GM18858 (cell line): Measurements from ENCODE around the gene MORN5.

Source experiments
- ATAC-seq: cut with Tn5 transposase; IDR thresholded peaks from one replicate; pipeline ENCODE4 v1.9.1; 2021; ENCODE audit not compliant: unreplicated experiment

The MORN5 gene

DNA sequence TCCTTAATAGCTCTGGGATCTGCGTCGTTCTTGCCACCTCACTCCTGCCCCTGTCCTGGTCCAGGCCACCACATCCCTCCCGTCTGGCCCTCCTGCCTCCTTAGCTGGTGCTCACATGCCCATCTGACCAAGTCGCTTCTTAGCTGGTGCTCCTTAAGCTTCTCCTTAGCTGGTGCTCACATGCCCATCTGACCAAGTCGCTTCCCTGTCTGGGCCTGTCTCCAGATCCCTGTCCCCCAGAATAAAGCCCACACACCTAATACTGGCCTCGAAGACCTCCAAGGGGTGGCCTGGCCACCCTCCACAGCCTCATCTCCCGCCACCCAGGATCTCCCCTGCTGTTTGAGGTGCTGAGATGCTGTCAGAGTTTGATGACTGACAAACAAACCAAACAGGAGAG, 35.2 kb upstream of the MORN5 start:
- ATAC-seq = no peak

GRCh38 chr9:122125158-122125508, 34.6 kb upstream of the MORN5 start:
- ATAC-seq = peak; percentile 72

DNA sequence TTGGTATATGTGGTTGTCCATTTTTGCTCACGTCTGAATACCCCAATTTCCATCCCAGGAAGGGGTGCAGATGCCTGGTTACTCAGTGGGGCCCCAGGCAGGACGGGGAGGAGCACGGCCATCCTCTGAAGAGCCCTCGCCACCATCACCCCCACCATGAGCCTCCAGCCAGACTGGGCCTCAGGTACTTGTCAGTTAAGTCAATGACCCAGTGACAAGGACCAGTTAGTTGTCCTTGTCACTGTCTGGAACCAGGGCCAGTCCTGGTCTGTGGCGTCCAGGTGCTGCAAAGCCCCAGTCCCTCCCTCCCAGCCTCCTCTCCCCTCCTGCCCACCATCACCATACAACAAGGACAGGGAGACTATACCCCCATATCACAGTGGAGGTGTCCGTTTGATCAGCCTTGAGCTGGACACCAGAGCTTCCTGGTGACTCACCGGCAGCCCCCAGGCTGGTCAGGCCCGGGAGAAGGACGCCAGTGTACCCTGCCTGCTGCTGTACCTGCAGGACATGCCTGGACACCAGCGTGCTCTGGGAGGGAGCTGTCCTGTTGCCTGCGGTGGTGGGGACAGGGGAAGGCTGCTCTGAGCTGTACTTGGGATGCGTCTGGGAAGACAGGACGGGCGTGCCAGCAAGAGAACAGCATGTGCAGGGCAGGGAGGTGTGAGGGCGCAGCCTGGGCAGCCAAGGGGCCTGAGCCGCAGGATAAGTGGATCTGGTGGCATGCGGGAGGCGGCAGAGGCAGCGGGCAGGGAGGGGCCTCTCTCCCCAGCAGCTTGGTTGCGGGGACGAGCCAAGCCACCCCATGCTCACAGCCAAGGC, 34.0 kb upstream of the MORN5 start:
- no peak for ATAC-seq

GRCh38 chr9:122126331-122127261, 33.1 kb upstream of the MORN5 start:
- ATAC-seq = no peak

DNA sequence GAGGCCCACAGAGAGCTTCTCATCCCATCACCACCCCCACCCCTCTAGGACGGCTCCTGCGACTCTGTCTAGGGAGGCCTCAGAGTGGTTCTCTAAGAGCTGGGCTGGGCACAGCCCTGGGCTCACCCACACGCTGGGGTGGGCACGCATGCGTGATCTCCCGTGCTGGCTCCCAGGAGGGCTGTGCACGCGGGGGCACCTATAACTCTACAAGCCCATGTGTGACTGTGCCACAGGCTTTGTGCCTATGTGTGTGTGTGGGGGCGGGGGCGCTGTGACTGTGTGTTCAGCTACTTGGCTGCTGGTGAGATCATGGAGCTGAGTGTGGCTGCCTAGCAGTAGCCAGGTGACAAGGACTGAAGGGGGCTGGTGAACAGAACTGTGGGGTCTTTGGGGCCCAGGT, 32.3 kb upstream of the MORN5 start:
- no peak for ATAC-seq

DNA sequence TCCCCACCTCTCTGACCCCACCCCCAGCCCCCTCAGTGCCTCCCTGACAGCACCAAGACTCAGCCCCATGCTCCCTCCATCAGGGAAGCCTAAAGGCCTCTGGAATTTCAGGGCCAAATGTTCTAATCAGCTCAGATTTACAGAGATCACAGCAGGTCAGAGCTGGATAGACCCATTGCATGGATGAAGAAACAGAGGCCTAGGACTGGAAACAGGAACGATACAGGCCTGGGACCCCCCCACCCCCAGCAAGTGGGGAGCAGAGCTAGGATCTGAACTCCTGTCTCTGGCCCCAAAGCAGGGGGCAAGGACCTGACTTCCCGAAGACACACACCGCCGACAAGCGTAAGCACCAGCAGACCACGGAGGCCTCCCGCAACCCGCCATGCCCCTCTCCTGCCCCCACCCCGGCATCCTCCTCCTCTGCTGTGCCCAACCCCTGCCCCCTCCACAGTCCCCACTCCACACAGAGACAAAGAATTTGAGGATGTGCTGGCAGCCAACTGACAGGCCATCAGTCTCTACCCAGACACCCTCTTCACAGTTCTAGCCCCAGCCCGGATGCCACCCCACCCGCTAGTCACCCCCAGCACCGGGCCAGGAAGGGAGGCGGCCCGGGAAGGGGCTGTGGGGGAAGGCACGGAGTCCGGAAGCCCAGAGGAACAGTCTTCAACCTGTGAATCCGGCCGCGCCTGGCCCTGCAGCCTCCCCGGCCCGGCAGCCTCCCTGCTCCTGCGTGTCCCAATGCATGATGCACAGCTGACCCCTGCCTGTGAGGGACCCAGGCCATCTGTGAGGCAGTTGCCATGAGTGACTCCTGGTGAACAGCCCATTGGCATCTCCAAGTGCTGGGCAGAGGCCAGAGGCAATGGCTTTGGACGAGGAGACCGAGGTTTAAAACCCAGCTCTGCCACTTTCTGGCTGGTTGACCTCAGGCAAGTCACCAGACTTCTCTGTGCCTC, 31.4 kb upstream of the MORN5 start:
- ATAC-seq = no peak

DNA sequence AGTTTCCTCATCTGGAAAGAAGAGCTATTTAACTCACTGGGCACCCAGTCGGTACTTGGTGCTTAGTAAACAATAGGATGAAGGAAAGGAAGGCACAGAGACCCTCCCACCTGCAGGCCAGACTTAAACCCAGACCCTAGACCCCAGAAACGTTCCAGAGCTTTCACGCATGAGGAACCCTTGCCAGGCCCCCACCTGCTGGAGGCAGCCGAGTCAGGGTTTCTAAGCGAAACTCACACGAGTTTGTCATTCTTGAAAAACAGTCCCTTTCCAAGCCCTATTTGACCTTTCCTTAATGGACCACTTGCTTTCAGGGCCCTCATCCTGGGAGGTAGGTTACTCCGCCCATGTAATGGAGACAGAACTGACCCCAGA, 30.8 kb upstream of the MORN5 start:
- no peak for ATAC-seq

DNA sequence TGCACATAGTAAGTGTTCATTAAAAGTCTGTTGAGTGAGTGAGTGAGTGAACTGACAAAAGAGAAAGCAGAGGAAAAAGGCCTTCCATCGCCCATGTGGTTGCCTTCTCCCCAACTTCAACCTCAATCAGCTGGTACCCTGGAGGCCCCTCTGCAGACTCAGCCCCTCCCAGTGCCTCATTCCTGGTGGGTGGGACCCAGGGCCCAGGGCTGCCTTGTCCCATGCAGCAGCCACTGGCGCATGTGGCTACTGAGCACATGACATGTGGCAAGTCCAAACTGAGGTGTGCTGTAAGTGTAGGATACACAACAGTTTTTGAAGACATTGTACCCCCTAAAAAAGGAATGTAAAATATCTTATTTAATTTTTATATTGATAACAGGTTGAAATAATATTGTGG, 29.7 kb upstream of the MORN5 start:
- ATAC-seq = no peak

DNA sequence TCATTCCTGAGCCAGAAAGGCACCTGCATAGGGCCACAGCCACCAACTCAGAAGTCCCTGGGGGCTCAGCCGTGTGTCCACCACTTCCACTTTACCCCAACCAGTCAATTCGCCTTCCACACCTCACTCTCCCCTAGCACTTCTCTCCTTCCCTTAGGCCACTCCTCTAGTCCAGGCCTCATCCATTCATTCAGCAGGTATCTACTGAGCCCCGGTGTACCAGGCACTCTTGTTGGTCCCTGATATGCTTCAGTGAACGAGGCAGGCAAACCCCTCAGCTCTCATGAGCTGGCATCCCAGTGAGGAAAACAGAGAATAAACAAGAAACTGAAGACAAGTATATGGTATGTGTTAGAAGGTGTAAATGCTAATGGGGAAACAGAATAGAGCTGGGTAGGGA, 28.9 kb upstream of the MORN5 start:
- no peak for ATAC-seq

DNA sequence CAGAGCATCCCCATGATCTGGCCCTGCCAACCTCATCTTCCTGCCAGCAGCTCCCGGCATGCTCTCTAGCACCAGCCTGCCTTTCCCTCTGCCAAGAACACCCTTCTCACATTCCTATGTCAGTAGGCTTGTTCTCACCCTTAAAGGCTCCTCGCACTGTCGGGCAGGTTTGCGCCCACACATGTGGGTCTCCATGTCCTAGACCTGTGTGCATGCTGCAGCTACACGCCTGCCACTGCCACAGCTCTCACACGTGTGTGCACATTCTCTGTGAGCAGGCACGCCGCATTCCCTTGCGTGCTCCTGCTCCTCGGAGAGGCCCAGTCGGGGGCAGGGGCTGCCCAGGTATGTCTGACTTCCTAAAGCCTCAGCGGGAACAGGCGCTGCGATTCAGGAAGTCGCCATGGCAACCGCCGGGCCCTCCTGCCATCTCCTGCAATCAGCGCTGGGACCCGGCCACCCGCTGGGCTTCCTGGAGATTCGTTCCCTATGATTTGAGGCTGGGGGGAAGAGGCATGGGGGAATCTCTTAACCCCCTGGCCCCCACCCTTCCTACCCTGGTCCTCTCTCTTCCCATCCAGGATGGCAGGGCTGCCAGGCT, 28.2 kb upstream of the MORN5 start:
- no peak for ATAC-seq

DNA sequence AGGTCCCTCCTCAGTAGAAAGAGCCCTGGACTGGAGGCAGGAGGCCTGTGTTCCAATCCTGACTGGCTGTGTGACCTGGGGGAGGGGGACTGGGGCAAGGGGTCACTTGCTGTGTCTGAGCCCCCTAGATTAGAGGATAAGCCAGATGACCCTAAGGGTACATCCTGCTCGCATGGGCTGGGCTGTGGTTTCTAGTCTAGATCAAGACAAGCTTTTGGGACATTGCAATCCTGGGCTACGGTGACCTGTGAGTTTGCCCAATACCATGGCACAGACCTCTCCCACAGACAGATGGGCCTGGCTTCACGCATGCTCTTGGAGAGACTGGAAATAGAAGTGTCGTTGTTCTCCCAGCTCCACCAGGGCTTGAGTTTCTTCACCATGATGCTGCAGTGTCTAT, 27.2 kb upstream of the MORN5 start:
- no peak for ATAC-seq

DNA sequence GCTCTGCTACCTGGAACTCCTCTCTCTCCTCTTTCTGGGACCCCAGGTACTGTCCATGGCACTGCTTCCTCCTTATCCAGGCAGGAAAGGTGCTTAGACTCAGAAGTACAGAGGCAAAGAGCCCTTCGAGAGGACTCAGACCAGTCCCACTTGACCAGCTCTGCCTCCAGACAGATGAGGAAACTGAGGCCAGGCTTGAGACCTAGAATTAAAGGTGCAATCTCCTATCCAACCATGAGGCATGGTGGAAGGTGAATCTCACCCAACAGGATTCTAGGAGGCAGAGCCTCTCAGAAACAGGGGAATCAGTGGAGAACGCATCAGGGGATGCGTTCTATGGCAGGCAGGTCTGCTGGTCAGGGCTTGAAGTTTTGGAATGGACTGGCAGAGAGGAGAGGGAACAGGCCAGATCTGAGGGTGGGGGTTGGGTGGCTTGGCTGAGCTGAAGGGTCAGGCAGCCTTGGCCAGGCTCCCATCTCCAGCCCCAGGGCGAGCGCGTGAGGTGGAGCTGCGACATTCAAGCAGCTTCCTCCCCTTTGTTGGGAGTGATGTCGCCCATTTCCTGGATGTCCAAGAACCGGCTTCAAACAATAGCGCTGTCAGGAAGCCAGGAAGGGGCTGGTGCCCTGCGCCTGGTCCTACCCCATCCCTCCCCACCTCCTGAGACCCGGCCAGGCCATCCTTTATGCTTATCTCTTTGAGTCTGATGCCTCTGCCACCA, 26.3 kb upstream of the MORN5 start:
- ATAC-seq = no peak

DNA sequence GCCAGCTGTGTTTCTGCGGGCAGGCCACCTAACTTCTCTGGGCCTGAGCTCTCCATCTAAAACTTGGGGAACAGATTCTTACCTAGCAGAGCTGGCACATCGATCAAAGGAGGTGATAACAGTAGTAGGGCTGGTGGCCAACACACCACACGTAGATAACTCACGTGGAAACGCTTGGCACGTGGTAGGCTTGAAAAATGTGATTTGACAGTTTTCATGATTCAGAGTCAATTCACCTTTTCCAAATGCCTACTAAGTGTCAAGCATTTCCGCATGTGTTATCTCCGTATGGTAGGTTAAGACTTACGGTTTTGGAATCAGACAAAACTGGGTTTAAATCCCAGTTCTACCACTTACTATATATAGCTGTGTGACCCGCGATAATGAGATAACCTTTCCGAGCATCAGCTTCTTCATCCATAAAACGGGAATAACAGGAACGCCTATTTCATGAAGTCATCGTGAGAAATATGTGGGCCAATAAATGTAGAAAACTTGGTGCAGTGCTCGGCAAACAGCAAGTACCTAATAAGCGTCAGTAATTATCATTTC, 25.6 kb upstream of the MORN5 start:
- ATAC-seq = no peak

DNA sequence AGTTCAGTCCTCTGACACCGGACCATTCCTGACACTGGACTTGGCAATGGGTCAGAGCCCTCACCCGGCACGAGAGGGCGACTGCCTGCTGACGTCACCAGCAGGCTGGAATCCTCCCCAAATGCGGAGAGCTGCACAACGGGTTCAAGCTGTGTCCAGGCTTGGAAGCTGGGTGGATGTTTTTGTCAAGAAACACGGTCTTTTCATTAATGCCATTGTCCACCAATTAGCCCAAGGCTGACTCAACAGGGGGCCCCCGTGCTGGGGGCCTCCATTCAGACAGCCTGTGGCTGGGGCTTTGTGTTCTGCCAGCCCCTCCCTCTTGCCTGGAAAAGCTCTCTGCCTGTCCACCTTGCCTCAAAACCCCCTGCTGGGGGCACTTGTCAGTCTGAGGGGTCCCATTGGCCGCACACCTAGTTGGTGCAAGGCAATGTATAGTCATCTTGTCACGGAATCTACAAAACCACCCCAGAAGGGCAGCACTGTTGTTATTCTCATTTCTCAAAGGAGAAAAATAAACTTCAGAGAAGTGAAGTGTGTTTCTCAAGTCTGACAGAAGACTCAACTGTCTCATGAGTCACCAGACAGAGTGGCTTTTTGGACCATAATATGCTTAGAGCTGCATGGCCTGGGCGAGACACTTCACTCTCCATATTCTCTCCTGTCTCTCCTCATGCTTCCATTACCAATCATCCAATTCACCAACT, 24.7 kb upstream of the MORN5 start:
- ATAC-seq = no peak

- ATAC-seq = no peak
Observed at GRCh38 chr9:122135529-122135859, 24.2 kb upstream of the MORN5 start.

DNA sequence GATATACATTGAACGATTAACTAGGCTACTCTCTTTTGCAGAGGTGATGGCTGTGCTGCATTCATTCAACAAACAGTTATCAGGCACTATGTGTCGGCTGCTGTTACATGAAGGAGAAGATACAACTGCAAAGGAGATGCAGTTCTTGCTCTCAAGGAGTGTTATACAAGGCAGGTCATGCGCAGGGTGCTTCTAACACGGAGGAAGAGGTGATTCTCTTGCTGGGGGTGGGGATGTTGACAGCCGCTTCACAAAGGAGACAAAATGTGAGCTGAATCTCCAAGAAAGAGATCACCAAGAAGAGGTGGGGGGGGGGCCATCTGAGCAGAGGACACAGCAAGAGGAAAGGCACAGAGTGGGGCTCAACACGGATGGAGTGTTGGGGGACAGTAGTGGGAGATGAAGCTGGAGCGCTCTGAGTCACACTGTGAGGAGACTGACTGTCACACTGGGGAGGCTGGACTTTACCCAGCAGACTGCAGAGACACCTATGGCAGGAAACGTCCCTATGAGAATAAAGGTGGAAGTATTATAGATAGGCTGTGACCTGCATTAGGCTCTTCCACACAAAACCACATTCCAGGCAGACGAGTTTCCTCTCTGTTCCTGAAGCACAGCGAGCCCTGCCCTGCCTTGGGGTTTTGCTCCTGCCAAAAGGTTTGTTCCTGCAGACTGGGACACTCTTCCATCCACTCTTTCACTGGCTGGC, 21.0 kb upstream of the MORN5 start:
- ATAC-seq = no peak

- no peak for ATAC-seq
Observed at GRCh38 chr9:122140368-122141193, 19.1 kb upstream of the MORN5 start.

GRCh38 chr9:122141671-122142070, 18.0 kb upstream of the MORN5 start:
- ATAC-seq = no peak
